Measurements from ENCODE around the gene AP2M1. TPM values are rescaled to one million over a fixed set of nuclear protein-coding genes. Genes with fewer than 3 reads are reported as not detected.
A peak's percentile ranks its signal among the peaks of the same experiment; 100 is the strongest.

The AP2M1 gene
- total RNA-seq, 4 donors from 2014 or later = 150 to 200 (median 195) TPM

DNA sequence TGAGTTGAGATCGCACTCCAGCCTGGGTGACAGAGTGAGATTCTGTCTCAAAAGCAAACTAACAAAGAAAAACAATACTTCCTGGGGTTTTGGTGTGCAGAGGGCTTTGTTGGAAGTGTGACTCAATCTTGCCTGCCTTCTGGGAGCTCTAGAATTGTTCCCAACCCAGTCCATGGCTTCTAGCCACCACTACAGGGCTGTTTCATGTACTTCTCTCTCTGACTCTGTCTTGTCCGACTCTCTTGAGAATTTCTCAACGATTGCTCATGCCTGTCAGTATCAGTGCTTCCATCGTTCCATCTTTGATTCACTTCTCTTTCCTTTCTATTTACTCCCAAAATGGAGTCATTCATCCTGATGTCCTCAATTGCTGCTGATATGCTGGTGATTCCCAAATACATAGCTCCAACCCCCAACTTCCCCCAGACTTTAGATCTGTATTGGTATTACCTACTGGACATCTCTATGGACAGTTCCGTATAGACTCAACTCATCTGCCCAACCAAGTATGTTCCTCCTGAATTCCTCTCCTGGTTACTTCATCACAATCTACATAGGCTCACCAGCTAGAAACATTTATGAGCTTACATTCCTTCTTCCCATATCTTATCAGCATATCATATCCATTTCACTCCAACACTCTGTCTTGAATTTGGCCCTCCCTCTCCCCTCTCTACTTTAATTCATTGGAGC, 1.8 kb upstream of the AP2M1 start:
- no peak for DNase-seq
- H3K27me3 ChIP-seq = no peaks in the 10 kb centered on the region
- peaks cover 0 to 54% (median 0%) of the 10 kb centered on the region in 3 donors for H3K36me3 ChIP-seq
- no peaks in the 10 kb centered on the region for H3K9me3 ChIP-seq
- no peak overlapping the region for H3K4me3 ChIP-seq
- H3K4me1 ChIP-seq = peaks cover 0 to 29% (median 16%) of the 10 kb centered on the region in 4 donors
- TF ChIP-seq POLR2A (IDR thresholded peaks at IDR 0.05) = no peak
- TF ChIP-seq, protein P1, sequence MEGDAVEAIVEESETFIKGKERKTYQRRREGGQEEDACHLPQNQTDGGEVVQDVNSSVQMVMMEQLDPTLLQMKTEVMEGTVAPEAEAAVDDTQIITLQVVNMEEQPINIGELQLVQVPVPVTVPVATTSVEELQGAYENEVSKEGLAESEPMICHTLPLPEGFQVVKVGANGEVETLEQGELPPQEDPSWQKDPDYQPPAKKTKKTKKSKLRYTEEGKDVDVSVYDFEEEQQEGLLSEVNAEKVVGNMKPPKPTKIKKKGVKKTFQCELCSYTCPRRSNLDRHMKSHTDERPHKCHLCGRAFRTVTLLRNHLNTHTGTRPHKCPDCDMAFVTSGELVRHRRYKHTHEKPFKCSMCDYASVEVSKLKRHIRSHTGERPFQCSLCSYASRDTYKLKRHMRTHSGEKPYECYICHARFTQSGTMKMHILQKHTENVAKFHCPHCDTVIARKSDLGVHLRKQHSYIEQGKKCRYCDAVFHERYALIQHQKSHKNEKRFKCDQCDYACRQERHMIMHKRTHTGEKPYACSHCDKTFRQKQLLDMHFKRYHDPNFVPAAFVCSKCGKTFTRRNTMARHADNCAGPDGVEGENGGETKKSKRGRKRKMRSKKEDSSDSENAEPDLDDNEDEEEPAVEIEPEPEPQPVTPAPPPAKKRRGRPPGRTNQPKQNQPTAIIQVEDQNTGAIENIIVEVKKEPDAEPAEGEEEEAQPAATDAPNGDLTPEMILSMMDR (IDR thresholded peaks at IDR 0.05) = no peak
- H3K27ac ChIP-seq = no peak overlapping the region

DNA sequence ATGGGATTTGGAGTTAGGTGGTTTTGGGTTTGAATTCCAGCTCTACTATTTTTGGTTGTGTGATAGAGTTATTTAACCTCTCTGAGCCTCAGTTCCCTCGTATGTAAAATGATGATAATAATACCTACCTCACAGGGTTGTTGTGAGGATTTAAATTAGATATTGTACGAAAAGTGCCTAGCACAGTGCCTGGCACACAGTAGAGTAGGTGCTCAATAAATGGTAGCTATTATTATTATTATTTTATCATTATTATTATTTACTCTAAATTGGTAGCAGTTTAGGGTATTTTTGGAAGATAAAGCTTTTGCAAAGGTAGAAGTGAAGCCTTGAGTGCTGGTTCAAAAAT, 1.3 kb upstream of the AP2M1 start:
- Histone ChIP-seq H3K27ac (no peak overlapping the region), H3K36me3 (peaks cover 0 to 54% (median 0%) of the 10 kb centered on the region in 3 donors), H3K4me3 (no peak overlapping the region), H3K4me1 (peaks cover 0 to 35% (median 16%) of the 10 kb centered on the region in 4 donors), H3K27me3 (no peaks in the 10 kb centered on the region), H3K9me3 (no peaks in the 10 kb centered on the region)
- TF ChIP-seq POLR2A (IDR thresholded peaks at IDR 0.05) = no peak
- TF ChIP-seq, protein P1 (IDR thresholded peaks at IDR 0.05) = no peak
- no peak for DNase-seq

DNA sequence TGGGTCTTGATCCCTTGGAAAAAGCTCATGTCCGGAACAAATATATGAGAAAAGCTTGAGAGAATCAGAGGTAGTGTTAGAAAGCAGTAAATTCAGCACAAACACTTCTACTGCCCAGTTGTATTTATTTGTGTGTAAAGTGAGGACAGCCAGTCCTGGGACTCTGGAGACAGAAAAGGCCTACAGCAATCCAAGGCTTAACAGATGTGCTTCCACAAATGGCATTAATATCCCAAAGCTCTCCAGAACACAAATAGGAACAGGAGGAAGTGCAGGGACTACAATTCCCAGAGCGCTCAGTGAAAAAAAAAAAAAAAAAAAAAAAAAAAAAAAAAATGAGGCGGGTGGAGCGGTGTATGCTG, 390 bp upstream of the AP2M1 start:
- DNase-seq = no peak
- Histone ChIP-seq H3K4me1 (peaks cover 0 to 42% (median 16%) of the 10 kb centered on the region in 4 donors), H3K9me3 (no peaks in the 10 kb centered on the region), H3K4me3 (no peak overlapping the region), H3K27ac (peak overlapping the region in 2 of 4 donors; percentile 23 to 53), H3K27me3 (no peaks in the 10 kb centered on the region), H3K36me3 (peaks cover 0 to 55% (median 0%) of the 10 kb centered on the region in 3 donors)
- no peak for TF ChIP-seq POLR2A (IDR thresholded peaks at IDR 0.05)
- TF ChIP-seq, protein P1 (IDR thresholded peaks at IDR 0.05) = no peak

DNA sequence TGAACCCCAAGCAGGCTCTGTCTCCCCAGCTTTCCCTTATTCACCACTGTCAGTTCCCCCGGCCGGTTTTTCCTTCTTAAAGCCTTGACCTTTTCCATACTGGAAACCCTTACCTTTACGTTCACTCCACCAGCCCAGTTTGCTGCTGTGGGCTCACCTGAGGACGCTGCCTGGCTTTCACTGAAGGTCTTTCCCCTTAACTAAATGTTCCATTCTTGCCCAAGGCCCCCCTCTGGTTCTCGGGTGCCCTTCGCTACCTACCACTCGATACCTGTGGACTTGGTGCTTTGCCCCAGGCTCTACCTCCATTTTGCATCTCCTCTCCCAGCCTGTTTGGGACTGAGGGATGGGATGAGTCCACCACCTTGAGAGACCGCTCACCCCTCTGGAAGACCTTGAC, 851 bp downstream of the AP2M1 start:
- peaks cover 0 to 55% (median 0%) of the 10 kb centered on the region in 3 donors for H3K36me3 ChIP-seq

DNA sequence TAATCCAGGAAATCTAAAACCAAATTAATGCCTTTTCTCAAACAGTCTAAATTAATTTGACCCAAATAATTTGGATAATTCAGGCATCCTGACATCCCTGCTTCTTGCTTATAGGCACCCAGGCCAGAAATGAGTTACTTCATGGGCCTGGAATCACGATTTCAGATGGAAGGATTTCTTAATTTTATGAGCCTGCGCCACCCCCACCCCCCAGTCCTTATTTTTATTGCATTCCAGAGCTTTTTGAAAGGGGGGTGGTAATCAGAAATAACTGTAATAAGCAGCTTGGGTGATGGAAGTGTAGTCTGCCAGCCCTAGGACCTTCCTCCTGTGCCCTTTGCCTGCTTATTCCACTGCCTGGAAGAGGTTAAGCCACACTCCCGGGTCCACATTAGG, 1.3 kb downstream of the AP2M1 start:
- Histone ChIP-seq H3K9me3 (no peaks in the 10 kb centered on the region), H3K4me1 (peaks cover 0 to 42% (median 16%) of the 10 kb centered on the region in 4 donors), H3K36me3 (peaks cover 0 to 55% (median 0%) of the 10 kb centered on the region in 3 donors), H3K27ac (peak overlapping the region; percentile 87 to 95 (median 91)), H3K27me3 (no peaks in the 10 kb centered on the region), H3K4me3 (peak overlapping the region; percentile 80 to 100 (median 90))
- DNase-seq = peak in 1 of 3 donors; percentile 22
- TF ChIP-seq POLR2A (IDR thresholded peaks at IDR 0.05) = no peak
- TF ChIP-seq, protein P1 (IDR thresholded peaks at IDR 0.05) = no peak

More for the DNA sequence above, 851 bp downstream of the AP2M1 start:
- Histone ChIP-seq H3K4me3 (peak overlapping the region; percentile 80 to 100 (median 90)), H3K4me1 (peaks cover 0 to 42% (median 16%) of the 10 kb centered on the region in 4 donors), H3K27me3 (no peaks in the 10 kb centered on the region), H3K9me3 (no peaks in the 10 kb centered on the region), H3K27ac (peak overlapping the region; percentile 87 to 95 (median 91))
- TF ChIP-seq POLR2A (IDR thresholded peaks at IDR 0.05) = no peak
- TF ChIP-seq, protein P1 (IDR thresholded peaks at IDR 0.05) = no peak
- DNase-seq = no peak
